GM21423 (cell line): ENCODE data around the gene COQ8A.

Experiments used
- ATAC-seq: cut with Tn5 transposase; IDR thresholded peaks from one replicate; pipeline ENCODE4 v1.9.1; 2021; ENCODE audit warnings: mild to moderate bottlenecking, moderate library complexity; ENCODE audit not compliant: unreplicated experiment

The COQ8A gene

GRCh38 chr1:227002531-227003049 is 62.5 kb downstream of the COQ8A start:
- no peak for ATAC-seq

DNA sequence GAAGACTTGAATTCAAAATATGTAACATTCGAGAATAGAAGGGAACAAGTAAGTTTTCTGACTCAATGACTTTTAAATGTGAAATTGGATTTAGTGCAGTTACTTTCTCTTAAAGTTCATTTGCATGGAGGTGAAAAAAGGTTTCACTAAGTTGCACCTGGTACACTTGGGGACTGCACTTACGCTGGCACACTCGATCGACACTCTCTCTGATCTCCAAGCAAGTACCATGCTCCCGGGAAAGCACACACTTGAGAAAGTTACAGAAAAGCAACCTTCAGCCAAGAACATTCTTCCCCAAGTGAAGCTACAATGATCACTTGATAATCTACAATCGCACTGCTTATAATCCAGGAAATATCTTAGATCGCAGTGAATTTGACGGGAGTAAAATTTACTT is 63.1 kb downstream of the COQ8A start:
- no peak for ATAC-seq

- ATAC-seq: no peak
Measured at GRCh38 chr1:227004796-227005195, 64.7 kb downstream of the COQ8A start.

DNA sequence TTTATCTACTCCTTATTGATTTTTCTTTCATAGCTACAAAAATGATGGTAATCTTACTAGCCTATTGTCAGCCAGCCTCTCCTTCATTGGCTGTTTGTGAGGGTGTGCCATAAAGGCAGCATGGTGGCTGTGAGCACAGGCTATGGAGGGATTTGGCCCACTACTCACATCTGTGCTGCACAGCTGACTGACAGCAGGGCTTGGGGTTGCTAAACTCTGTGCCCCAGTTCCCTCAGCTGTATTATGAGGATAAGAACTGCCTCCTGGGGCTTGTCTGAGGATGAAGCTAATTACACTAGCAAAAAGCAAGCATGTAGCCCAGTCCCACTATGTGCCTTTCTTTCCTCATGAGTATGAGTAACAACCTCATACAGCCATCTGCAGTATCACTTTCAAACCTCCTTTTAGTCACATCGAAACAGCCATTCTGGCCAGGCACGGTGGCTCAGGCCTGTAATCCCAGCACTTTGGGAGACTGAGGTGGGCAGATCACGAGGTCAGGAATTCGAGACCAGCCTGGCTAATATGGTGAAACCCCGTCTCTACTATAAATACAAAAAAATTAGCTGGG is 66.2 kb downstream of the COQ8A start:
- ATAC-seq: no peak

DNA sequence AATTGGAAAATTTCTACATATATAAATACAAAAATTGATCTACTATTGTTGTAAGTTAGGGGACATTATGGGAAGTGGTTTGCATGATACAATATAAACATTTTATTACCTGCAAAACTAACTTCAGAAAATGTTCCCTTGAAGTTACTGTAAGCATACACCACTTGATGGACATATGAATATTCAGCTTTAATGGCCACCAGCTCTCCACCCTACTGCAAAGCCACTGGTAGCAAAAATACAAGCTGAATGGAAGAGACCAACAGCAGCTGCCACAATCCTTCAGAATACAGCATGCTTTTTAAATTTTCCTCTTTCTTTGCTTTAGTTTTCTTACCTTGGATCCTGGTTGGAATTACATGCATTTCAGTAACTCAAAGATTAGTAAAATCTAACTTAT is 69.8 kb downstream of the COQ8A start:
- no peak for ATAC-seq

GRCh38 chr1:227010645-227011044 is 70.6 kb downstream of the COQ8A start:
- no peak for ATAC-seq

- ATAC-seq: no peak
Measured at GRCh38 chr1:227016990-227017389, 76.9 kb downstream of the COQ8A start.

GRCh38 chr1:227032396-227032795 is 92.3 kb downstream of the COQ8A start:
- no peak for ATAC-seq

- ATAC-seq: no peak
Measured at GRCh38 chr1:227033880-227034279, 93.8 kb downstream of the COQ8A start.

DNA sequence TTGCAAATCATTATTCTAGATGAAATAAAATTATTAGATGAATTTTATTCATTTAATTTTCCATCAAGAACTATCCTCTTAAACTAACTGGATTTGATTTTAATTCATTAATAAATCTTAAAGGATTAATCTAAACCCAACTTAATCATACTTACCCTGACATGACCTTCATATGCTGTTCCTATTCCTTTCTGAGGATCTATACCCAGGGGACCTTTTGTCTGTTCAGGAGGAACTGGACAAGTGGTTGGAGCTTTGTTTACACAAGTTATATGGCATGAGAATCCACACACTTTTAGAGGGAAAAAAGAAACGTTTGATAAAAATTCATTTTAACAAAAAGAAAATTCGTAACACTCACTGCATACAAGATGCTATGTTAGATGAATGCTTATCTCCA is 95.2 kb downstream of the COQ8A start:
- ATAC-seq: no peak

- no peak for ATAC-seq
Measured at GRCh38 chr1:227037121-227037520, 97.0 kb downstream of the COQ8A start.
